Measurements from ENCODE around the gene TMEM198.

GRCh38 chr2:219553463-219553963 is 9.7 kb downstream of the TMEM198 start:
- TF ChIP-seq CTCF (IDR thresholded peaks at IDR 0.05) (no peak), EP300 (IDR thresholded peaks at IDR 0.05; ENCODE audit: low read depth) (no peak), POLR2AphosphoS5 (IDR thresholded peaks at IDR 0.05) (no peak), POLR2A (IDR thresholded peaks at IDR 0.05) (no peak)
